ENCODE results near the gene SPECC1L.

Gene SPECC1L

DNA sequence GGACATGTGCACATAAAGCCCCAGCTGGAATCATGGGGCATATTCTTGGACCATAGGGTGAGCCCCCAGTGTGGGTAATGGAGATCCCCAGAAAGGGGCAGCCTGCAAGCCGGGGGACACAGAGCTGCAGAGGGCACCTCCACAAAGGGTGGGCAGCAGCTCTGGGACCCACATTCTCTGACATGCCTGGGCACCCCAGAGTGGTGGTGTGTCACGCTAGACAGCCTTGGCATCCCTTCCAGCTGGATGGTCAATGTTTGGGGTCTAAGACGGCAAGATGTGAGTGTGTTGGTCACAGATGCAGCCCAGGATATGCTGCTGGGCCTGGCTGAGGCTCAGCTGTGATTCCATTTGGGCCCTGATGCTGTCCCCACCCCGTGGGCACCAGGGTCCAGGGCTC lies 166.5 kb downstream of the SPECC1L start:
- TF ChIP-seq TAF1 (IDR thresholded peaks at IDR 0.05; ENCODE audit: borderline replicate concordance, insufficient read depth, low read length), result no peak

GRCh38 chr22:24437741-24438328 lies 167.2 kb downstream of the SPECC1L start:
- no peak for TF ChIP-seq POLR2AphosphoS5 (IDR thresholded peaks at IDR 0.05; ENCODE audit: low read depth, low read length)
- no peak for TF ChIP-seq SIN3A (IDR thresholded peaks at IDR 0.05; ENCODE audit: borderline replicate concordance, insufficient read depth, low read length)
- TF ChIP-seq REST (IDR thresholded peaks at IDR 0.05; ENCODE audit: insufficient read depth in 1 of 2, low read depth in 2 of 2, low read length in 2 of 2), result no peak
- TF ChIP-seq TAF1 (IDR thresholded peaks at IDR 0.05; ENCODE audit: borderline replicate concordance, insufficient read depth, low read length), result no peak
- no peak for TF ChIP-seq FOXP2 (optimal IDR thresholded peaks at IDR 0.05; ENCODE audit: borderline replicate concordance, extremely low read depth, extremely low read length, insufficient read depth)

- no peak for TF ChIP-seq REST (IDR thresholded peaks at IDR 0.05; ENCODE audit: insufficient read depth in 1 of 2, low read depth in 2 of 2, low read length in 2 of 2)
These were observed 169.7 kb downstream of the SPECC1L start for GRCh38 chr22:24440270-24440717.

- TF ChIP-seq POLR2AphosphoS5 (IDR thresholded peaks at IDR 0.05; ENCODE audit: low read depth, low read length) (no peak), TAF1 (IDR thresholded peaks at IDR 0.05; ENCODE audit: borderline replicate concordance, insufficient read depth, low read length) (no peak), REST (IDR thresholded peaks at IDR 0.05; ENCODE audit: insufficient read depth in 1 of 2, low read depth in 2 of 2, low read length in 2 of 2) (no peak), SIN3A (IDR thresholded peaks at IDR 0.05; ENCODE audit: borderline replicate concordance, insufficient read depth, low read length) (no peak), FOXP2 (optimal IDR thresholded peaks at IDR 0.05; ENCODE audit: borderline replicate concordance, extremely low read depth, extremely low read length, insufficient read depth) (no peak)
These were observed 170.2 kb downstream of the SPECC1L start for GRCh38 chr22:24440718-24441405.

GRCh38 chr22:24441406-24442351 lies 171.0 kb downstream of the SPECC1L start:
- TF ChIP-seq POLR2AphosphoS5 (IDR thresholded peaks at IDR 0.05; ENCODE audit: low read depth, low read length) (no peak), SIN3A (IDR thresholded peaks at IDR 0.05; ENCODE audit: borderline replicate concordance, insufficient read depth, low read length) (no peak), TAF1 (IDR thresholded peaks at IDR 0.05; ENCODE audit: borderline replicate concordance, insufficient read depth, low read length) (no peak), REST (IDR thresholded peaks at IDR 0.05; ENCODE audit: insufficient read depth in 1 of 2, low read depth in 2 of 2, low read length in 2 of 2) (no peak)
